GM18511 (cell line): ENCODE results near the gene C17orf78.
A peak's percentile ranks its signal among the peaks of the same experiment; 100 is the strongest.
"Not testable (repeated sequence)": the region's sequence is repeated elsewhere in the genome, so short reads cannot be mapped to it uniquely, and the experiment has no call there.

Experiments used
- ATAC-seq: cut with Tn5 transposase; IDR thresholded peaks from one replicate; pipeline ENCODE4 v1.9.1; 2021; ENCODE audit warnings: mild to moderate bottlenecking, moderate library complexity; ENCODE audit not compliant: unreplicated experiment

Gene C17orf78

DNA sequence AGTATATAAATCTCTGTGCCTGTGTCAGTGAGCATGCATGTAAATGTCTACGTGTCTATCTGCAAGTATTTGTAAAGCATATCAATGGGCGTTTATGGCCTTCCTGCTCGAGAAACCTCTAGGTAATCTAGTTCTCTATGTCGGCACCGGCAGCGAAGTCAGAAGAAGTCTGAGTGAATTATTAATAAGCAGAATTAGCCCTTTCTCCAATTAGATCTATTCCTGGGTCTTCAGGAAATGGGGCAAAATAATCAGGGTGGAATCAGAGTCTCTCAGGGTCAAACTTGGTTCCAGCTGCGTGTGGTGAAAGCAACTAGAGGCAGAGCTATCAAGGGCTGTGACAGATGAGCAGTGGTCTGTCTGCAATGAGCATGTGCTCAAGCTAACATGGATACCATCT is at the start of gene C17orf78:
Gene C17orf78, plus strand, starts transcription at position 280 of the 400 bp plus-strand sequence. Its CDS starts 108 bp downstream, at position 388.
- ATAC-seq = no peak

DNA sequence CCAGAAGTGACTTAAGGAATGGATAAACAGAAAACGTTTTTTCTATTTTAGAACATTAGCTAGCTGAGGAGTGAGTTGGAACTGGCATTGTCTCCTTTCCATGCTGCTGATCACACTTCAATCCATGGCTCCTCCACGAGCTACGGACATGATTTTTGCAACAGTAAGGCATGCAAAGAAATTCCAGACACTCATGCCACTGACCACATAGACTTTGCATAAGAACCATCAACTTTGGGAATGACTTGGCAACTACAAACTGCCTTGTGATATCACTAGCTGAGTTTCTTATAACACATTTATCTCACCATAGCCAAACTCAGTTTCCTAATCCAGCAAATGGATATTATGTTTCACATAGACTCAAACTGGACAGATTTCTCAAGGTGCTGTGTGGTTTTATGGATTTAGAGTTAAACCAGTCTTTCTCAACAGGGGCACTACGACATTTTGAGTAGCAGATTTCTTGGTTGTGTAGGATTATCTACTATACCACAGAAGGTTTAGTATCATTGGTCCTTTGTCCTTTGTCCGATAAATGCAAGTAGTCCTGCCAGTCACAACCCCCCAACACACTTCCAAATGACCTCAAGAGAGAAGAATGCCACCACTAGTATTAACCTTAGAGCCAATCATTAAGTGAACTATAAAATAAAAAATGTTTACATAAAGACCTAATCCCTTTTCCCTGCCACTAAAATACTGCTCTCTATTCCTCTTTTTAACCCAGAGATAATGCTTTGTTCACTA is 48.3 kb upstream of the C17orf78 start:
- no peak for ATAC-seq

DNA sequence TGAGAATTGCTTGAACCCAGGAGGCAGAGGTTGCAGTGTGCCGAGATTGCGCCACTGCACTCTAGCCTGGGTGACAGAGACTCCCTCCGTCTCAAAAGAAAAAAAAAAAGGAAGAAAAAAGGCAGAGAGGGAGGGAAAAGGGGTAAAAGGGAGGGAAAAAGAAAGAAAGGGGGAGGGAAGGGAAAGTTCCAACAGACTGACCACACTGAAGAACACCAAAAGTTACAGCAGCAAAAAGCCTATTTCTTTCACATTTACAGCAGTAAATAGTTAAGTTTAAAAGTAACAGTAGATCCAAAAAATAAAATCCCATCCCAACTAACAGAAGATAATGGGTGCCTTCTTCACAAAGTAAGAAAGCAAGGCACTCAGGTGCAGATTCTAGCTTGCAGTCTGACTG is 36.9 kb upstream of the C17orf78 start:
- no peak for ATAC-seq

DNA sequence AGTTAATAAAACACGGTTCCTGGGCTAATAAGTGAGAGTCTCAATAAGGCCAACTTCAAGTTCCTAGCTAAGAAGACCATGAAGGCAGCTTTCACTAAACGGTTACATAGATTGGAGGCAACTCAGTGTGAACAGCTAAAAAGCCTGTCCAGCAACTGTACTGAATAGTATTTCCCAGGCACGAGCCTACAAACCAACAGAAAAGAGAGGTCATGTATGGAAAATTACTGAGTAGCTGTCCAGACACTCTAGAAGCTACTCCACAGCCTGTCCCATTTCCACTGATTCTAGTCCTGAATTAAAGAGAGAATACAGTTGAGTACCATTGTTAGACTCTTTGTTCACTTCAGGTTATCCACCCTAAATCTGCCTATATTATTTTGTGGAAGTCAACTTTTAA is 36.5 kb upstream of the C17orf78 start:
- ATAC-seq = no peak

DNA sequence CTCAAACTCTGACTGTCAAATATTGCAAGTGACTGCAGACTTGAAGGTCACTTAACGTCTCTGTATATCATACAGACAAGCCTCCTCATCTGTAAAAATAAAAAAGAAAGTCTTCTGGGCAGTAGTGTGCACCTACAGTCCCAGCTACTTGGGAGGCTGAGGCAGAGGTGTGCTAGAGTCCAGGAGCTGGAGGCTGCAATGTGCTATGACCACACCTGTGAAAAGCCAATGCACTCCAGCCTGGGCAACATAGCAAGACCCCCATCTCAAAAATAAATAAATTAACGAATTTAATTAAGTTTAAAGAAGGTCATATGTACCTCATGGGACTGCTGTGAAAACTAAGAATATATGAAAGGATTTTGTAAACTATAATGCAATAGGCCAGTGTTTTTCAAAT is 35.0 kb upstream of the C17orf78 start:
- no peak for ATAC-seq

DNA sequence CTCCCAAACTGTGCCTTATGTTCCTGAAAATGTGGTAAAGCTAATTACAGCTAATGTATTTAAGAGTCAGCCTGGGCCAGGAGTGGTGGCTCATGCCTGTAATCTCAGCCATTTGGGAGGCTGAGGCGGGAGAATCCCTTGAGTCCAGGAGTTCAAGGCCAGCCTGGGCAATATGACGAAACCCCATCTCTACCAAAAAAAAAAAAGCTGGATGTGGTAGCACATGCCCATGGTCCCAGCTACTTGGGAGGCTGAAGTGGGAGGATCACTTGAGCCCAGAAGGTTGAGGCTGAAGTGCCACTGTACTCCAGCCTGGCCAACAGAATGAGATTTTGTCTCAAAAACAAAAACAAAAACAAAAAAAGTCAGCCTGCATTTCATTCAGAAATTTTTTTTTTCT is 33.2 kb upstream of the C17orf78 start:
- ATAC-seq = no peak

DNA sequence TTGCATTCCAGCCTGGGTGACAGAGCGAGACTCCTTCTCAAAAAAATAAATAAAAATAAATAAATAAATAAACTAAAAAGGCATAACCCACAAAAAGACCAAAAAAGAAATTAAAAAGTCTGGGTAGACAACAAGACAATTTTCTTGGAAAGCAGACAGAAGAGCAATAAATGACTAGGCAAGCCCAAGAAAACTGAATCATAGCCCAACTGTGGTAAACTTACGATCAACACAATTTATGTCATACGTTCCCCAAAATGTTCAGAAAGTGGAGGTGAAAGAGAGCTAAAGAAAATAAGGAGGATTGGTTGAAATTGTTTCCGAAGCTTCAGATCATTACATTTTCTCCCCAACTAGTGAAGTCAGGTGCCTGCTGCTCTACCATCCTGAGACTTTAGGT is 31.3 kb upstream of the C17orf78 start:
- no peak for ATAC-seq

DNA sequence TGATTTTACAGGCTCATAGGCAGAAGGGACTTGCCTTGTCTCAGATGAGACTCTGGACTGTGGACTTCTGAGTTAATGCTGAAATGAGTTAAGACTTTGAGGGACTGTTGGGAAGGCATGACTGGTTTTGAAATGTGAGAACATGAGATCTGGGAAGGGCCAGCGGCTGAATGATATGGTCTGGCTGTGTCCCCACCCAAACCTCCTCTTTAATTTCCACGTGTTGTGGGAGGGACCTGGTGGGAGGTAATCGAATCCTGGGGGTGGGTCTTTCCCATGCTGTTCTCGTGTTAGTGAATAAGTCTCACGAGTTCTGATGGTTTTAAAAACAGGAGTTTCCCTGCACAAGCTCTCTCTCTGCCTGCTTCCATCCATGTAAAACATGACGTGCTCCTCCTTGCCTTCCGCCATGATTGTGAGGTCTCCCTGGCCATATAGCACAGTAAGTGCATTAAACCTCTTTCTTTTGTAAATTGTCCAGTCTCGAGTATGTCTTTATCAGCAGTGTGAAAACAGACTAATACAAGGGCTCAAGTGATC is 28.9 kb upstream of the C17orf78 start:
- ATAC-seq = not testable (repeated sequence)

DNA sequence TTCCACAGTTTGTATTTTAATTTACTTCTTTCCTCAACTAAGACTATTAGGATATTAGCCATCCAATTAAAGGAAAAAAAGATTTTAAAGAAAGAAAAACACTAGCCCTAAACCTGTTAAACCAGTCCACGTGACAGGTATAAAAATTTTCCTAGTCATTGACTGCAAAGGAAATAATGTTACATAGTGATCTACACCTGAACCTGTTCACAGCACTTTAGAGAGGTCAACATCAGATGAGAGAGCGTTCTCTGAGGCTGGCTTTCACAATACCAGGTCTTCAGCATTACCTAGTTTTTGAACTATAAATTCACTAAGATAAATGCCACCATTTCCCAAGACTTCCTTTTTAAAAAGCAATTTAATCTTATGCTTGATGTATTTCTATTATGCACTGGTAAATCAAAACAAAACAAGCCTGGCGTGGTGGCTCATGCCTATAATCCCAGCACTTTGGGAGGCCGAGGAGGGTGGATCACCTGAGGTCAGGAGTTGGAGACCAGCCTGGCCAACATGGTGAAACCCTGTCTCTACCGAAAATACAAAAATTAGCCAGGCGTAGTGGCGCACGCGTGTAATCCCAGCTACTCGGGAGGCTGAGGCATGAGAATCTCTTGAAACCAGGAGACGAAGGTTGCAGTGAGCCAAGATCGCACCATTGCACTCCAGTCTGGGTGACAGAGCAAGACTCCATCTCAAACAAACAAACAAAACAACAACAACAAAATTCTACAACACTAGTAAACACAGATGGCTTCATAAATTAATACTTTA is 18.8 kb upstream of the C17orf78 start:
- not testable (repeated sequence) for ATAC-seq

DNA sequence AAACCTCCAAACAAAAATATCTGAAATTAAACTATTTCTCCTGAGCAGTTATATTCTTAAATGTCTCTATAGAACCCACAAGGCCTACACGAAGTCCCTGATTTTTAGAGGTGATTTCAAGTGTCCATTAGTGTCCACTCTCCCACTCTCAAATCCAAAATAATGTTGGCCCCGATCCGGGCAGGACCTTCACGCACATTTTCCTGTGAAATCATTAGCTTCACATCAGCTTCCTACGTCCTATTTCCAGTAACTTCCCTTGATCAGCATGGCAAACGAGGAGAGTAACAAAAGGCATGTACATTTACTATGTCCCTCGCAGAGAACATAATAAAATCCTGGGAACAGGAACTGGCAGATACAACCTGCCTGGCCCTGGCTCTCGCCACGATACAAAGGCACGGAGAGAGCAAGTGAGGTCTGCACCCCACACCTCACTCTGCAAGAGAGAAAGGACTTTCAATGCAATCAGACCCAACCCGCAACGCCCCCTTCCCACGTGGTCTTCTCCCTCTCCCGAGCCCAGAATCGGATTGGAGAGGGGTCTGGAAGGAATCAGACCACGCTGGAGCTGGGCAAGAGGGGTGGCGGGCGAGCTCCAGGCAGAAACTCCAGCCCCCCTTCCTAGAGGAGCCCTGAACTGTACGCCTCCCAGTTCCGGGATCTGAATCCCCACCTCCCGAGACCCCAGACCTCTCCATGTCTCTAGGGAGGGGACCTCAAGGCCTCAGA is 17.5 kb upstream of the C17orf78 start:
- peak; percentile 29 for ATAC-seq

DNA sequence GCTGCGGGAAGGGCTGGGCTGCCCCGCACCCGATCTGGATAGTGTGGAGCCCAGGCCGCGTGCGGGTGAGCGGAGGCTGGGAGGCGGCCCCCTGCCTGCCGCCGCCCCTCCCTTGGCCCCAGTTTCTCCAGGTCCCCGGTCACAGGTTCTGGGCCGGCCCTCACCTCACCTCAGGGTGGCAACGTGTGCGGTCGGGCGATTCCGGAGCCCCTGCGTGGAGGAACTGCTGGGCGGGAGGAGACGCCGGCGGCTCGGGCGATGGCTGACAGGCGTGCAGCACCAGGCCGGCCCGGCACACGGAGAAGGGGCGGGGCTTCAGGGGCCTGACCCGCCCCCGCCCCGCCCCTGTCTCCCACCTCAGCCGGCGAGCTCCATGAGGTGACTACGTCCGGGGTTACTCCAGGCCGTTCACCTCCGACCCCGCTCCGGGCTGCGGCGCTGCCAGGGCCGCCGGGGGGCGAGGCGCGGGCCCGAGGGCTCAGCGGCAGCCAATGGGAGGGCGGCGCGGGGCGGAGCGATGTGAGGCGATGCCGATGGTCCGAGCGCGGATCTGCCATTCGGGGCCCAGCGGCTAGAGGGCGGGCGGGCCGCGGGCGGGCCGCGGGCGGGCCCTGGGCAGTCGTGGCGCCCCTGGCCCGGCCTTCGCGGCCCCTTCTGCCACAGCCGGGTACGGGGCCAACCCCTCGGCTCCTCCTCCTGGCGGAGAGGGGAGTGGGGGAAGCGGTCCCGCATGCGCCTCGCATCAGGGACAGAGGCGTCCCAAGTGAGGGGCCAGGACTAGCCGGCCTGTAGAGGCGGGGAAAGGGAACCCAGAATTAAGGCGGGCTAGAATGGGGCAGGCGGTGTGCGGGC is 16.7 kb upstream of the C17orf78 start:
- peak; percentile 93 for ATAC-seq

DNA sequence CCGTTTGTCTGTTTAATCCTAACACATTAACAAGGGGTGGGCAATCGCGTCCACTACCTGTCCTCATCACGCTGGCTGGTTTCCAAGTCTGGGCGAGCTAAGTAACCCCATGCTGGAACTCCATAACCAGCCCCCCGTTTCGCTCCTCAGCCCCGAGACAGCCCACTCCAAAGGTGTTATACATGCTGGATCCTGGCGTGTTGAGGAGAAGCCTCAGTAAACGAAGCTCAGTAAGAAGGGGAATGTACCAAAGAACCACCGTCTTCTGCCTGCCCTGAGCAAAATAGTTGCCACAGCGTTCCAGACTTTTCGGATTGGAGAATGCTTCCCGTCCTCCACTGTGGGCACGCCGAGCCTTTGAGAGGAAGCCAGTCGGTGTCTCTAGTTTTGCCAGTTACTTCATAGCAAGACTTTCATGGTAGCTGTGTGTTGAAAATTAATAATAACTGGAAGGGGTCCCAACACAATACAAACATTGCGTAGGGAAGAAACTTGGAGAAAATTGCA is 16.1 kb upstream of the C17orf78 start:
- ATAC-seq = no peak

DNA sequence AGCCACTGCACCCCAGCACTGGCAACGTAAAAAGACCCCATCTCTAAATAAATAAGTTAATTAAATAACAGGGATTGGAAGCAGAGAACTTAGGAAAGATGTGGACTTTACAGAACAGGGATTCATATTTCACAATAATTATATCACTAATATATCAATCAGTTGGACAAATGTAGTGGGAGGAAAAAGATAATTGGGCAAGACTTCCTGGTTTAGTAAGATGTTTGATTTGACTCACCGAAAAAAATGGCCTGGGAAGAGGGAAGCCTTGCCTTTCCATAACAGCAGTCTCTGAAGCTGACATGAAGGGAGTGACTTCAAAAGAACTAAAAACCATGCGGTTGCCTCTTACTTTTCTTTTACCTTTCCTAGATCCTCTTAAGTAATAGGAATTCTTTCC is 15.2 kb upstream of the C17orf78 start:
- no peak for ATAC-seq

DNA sequence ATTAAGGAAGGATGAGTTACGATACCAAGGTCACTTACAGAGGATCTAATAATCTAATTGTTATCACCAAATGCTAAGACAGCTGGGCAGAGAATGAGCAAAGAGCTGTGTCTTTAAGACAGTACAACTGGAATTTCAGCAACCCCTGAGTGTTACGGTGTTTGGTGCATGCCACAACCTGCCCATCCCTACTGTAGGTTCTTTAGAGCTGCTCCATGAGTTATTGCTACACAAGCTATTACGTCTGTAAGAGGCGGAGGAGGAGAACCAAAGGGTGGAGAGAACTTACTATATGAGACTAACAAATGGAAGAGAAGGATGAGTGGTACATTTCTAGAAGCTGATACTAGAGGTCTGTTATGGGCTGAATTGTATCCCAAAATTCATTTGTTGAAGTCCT is 14.2 kb upstream of the C17orf78 start:
- no peak for ATAC-seq

DNA sequence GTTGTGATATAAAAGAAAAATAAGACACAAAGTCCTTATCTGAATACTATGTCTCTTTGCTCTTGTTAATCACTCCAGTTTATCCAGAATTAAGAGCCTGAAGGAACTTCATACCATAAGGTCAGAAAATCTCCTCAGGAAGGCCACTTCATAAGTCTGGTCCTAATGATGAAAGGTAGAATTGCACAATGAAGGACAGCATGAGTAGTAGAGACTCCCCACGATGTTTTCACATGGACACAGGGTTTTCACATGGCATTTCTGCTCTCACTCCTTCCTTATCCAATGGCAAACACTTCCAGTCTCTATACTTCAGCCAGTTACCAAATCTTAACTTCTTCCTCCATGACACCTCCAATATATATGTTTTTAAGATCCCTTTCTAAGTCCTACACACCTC is 10.2 kb upstream of the C17orf78 start:
- no peak for ATAC-seq

DNA sequence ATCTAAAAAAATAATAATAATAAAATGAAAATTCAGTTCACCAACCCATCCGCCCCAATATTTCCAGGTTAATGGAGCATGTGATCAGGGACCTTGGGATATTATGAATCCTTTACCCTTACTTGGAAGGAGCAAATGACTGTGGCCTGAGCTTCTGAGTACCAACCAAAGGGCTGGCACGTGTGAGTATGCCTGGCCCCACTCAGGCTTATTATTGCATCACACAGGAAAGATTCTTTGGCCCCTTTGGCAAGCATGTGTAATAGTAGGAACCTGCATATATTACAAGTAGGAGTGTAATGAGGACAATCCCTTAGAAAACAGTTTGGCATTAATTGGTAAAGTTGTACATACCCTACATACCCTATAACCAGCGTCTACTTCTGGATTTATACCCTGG is 7.2 kb upstream of the C17orf78 start:
- no peak for ATAC-seq

DNA sequence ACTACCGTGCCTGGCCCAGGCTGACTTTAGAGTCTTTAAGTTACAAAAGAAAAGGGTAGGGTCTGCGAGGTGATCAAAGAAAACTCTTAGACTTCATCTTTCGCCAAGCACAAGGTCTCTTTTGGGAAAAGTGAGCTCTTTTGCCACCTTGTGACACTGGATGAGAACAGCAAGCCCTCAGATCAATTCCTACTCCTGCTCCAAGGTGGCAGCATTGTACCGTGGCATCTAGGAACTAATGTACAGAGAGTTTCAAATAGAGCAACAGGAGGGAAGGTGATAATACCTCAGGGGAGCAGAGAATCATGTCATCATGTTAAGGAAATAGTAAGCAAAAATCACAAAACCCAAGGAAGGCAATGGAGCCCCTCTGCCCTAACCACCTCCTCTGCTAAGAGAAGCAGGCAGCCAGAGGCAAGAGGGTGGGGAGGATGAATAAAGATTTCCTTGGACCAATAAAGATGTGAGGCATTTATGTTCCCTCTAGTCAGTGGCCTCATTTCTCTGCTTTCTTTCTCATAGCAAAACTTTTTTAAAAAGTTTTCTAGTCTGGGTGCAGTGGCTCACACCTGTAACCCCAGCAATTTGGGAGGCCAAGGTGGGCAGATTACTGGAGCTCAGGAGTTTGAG is 2.1 kb upstream of the C17orf78 start:
- no peak for ATAC-seq

DNA sequence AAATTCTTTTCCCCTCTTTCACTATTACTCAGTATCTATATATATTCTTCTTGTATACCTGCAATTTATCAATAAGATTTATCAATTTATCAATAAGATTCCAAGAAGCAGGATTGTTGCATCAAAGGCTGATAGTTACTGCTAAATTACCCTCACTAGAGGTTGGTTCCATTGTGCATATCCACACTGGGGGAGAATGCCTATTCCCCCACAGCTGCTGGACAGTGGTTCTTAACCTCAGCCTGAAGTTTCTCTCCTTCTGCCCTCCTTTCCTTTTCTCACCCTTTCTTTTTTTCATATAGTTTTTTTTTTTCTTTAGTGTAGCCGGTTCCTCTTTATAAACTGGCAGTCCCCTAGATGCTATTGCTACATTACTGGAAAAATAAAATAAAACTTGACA is 6.3 kb downstream of the C17orf78 start:
- no peak for ATAC-seq

DNA sequence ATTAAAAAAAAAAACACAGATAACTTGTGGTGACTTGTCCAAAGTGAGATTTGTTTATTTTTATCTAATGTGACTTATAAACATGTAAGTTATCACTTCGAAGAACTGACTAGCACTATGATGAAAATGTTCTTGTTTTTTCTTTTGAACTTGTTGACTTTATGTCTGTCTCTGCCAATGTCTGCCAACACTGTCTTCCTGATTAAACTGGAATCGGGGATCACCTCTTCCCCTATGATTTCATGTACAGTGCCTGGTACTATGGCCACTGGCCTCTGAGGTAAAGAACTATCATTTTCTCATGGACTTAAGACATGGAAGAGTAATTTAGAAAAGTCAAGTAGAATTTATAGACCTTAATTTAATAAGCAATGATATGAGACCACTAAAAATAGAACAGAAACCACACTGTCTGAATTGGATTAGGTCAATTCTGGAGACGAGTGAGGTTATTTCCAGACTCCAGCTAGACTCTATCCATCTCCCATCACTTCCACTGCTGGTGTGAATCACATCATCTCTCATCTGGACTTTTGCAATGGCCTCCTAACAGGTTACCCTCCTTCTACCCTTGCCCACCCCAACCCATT is 8.9 kb downstream of the C17orf78 start:
- no peak for ATAC-seq
